Stimulated activated CD4-positive, alpha-beta T cell treated with anti-CD3 and anti-CD28 coated beads, Interleukin-2, amount 100 ng/mL, for 24 hours (primary cell): ENCODE measurements around the gene RXRG.

Experiments
- DNase-seq, 2 donors: peaks; one replicate each; pipeline ENCODE4 v3.0.0-alpha.2; 2020

Gene RXRG

DNA sequence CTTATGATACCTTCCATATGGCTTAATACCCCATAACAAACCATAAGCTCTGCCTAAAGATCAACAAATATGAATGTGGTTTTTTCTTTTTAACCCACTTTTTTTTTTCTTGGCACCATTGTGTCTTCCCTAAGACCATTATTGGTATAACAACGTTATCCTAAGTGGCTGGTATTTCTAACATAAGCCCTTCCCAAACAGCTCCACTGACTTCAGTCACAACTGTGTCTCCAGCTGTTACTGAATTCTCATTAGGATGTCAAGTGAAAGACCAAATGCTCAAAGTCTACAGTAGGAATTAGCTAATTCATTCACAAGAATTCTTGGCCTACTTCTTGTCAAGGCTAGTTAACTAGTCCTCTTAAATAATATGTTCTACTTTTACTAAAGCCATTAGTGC is 4.2 kb upstream of the RXRG start:
- no peak for DNase-seq

DNA sequence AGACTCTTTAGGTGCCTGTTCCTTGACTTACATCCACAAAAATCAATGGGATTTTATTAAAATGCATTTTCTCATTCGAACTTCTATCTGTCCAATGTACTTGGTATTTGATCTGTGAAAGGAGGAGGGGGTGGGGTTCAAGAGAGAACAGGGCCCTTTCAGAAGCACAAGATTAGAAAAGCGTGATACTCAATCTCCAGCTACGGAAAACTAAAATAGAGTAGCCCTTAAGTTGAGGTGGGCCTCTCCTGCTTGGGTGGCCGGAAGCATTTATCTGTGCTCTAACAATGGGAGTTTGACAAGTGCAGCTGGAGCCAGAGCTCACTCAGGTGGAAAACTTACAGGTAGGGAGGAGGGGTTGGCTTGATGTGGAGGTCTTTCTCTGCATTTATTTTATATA is 462 bp upstream of the RXRG start:
- no peak for DNase-seq

DNA sequence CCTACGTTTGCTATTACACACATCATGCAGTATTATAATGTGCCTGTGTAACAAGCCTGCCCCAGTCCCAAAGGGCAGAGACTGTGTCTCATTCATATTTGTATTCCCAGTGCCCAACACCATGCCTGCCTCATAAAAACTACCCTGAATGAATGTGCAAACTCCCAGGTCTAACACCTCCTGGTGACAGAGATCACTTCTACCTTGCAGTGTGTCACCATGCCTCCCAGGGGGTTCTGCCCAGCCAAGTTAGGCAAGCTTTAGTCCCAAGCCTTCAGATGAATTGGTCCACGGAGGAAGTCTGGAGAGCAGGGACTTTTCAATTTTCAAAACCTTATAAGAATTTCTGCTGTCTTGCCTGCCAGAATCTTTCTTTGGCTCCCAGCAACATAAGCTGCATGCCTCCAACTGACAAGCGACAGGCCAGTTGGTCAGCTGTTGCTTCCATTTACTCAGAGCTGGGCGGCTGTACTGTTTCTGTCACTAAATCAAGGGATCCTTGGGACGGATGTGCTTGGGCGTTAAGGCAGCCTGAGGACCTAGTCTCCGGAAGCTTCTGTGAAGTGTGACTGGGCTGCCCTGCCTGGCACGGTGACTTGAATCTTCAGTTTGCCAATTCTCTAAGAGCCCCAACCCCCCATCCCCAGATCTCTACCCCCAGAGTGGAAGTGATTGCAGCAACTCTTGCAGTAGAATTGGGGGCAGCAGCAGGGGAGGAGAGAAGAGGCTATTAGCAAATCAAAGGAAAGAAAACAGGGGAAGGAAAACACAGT is 1.2 kb downstream of the RXRG start:
- DNase-seq: no peak

DNA sequence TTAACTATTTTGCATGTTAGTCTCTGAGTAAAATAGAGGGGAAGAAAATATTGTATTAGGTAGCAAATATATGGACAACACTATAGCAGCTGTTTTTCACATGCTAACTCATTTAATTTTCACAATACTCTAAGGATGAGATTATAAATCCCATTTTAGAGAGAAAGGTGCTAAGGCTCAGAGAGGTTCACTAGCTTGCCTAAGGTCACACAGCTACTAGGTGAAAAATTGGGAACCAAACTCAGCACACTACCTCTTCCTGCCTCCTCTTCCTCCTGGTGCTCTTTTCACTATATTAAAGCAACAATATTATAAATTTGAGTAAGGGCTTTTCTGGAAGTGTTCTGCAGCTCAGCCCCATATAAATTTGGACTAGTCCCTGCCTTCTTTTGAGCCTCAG is 2.3 kb downstream of the RXRG start:
- DNase-seq: no peak

DNA sequence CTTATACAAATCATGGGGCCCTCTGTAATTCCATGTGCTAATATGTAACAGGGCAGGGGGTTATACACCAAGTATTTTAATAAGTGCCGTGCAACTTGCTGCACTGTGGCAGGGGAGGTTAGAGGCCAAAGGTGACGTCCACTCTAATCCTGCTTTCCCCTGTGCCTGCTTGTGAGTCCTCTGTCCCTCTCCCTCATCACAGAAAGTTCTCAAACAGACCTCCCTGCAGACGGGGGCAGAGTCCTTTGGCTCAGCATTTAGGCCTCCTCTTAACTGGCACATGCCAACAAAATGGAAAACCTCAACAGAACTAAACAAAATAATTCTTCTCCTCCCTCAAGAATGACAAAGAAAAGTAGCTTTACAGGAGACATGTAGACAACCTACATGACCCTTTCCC is 2.9 kb downstream of the RXRG start:
- no peak for DNase-seq

DNA sequence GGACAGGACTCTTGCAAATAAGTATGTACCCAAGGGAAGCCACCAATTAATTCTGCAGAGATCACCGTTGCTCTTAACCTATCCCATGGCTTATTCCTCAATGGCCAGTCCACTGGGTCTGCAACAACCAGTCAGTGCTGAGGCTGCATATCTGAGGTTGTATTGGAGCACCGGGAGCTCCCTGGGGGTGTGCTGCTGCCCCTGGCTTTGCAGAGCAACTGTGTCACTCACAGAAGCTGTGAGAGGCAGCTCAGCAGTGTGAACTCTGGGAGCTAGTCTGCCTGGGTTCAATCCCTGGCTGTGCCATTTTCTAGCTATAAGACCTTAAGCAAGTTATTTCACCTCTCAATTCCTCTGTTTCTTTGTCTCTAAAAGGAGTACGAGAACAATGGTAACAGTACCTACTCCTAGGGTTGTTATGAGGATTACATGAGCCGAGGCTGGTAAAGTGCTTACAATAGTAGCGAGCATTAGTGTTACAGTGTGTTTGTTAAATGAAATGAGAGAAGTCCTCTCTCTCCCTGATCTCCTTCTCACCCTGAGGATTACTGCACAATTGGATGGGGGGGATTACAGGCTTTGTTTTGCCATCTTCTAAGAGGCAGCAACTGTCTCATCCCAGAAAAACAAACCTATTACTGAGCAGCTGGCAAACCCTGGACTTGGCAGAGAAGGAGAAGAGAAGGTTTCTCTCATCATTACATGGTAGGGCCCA is 3.6 kb downstream of the RXRG start:
- DNase-seq: no peak

DNA sequence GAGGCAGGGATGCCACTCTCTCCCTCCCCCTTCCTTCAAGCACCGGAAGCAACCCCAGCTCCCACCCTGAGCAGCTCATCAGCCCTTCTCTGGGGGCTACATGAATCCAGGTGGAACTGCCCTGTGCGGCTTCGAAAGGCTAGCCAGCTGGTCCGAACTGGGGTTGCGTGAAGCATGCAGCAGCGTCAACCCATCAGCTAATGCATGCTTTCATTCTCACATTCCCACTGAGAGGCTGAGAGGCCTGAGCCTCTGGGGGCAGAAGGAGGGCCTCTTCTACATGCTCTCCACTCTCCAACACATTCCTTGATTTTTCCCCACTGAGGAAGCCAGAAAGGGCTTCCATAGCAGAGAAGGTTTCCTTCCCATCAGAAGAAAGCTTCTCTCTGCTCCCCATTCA is 5.6 kb downstream of the RXRG start:
- DNase-seq: no peak

DNA sequence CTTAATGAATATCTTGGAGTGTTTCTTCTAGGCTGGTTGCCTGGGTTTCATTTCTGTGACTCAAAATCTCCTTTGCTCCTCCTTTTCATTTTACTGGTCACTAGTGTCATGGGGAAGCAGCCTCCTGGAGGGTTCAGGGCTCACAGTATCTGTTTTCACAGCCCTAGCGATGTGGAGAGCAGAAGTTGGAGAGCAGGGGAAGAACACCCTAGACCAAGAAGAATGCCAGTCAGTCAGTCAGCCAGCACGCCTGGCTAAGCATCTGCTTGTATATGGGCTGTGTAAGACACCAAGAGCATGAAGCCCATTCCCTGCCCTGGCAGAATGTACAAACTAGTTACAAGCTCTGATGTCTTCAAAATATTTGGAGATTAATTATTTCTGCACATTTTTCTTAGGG is 7.9 kb downstream of the RXRG start:
- DNase-seq: no peak

DNA sequence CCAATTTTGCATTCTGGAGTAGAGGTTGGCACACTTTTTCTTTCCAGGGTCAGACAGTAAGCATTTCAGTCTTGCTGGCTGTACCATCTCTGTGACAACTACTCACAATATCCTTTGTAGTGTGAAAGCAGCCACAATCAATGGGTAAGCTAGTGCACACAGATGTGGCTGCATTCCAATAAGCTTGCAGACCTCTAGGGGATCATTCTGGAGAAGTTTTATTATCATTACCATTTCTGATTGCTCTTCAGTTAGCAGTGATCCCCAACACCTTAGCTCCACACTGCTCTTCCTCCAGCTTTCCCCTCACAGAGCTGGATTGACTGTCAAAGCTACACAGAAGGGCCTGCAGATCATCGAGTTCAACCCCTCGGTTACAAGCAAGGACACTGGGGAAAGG is 9.1 kb downstream of the RXRG start:
- DNase-seq: no peak

DNA sequence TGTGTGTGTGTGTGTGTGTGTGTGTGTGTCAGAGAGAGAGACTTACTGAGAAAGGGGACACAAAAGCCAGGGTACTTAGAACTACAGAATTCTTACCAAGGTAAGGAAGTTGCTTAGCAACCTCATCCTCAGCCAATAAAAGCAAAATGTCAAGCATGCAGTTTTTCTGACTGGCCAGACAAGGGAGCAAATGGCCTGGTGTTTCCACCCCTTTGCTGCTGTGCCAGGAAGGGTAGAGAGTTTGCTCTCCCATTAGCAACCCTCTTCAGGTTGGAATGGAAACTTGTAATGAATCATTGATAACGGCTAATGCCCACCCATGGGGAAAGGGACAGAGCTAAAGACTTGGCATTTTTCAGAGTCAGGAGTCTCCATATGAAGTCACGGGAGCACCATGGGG is 10.6 kb downstream of the RXRG start:
- no peak for DNase-seq

DNA sequence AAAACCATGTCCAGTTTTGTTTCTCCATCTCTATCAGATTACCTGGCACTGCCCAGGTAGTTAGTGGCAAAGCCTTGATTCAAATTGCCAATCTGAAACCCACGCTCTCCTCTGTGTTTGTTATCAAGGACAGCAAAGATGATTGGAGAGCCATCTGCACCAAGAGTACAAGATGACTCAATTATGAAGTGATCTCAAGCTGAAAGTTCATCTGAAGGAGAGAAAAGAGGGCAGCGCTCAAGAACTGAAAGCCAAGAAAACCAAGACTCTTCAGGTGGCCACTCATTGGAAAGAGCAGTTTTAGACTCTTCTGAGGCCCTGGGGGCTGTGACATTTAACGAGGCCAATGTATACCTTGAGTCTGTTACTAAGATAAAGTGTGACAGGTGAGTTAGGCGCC is 13.8 kb downstream of the RXRG start:
- DNase-seq: no peak

DNA sequence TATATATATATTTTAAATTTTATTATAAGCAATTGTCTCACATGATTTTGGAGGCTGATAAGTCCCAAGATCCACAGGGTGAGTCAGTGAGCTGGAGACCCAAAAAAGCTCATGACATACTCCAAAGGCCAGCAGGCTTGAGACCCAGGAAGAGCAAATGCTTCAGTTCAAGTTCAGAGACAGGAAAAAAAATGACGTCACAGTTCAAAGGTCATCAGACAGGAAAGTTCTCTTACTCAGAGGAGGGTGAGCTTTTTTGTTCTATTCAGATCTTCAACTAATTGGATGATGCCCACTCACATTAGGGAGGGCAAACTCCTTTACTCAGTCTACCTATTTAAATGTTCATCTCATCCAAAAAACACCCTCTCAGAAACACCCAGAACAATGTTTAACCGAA is 18.2 kb downstream of the RXRG start:
- no peak for DNase-seq

DNA sequence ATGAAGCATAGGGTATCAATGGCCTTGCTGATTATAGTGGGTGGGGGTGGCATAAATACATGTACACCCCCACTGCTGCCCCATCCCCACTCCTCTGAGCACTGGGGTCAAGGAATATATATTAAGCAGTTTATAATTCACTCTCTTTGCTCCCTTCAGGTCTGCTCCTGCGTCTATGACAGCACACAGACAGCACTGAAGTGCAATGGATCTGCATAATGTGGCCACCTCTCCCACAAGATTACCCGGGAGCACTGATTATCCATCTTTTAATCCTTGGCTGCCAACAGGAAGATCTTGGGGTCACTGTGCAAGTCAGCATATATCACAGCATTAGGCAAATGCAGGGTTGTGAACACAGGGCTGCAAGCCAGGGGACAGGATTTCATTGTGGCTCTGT is 19.3 kb downstream of the RXRG start:
- no peak for DNase-seq

DNA sequence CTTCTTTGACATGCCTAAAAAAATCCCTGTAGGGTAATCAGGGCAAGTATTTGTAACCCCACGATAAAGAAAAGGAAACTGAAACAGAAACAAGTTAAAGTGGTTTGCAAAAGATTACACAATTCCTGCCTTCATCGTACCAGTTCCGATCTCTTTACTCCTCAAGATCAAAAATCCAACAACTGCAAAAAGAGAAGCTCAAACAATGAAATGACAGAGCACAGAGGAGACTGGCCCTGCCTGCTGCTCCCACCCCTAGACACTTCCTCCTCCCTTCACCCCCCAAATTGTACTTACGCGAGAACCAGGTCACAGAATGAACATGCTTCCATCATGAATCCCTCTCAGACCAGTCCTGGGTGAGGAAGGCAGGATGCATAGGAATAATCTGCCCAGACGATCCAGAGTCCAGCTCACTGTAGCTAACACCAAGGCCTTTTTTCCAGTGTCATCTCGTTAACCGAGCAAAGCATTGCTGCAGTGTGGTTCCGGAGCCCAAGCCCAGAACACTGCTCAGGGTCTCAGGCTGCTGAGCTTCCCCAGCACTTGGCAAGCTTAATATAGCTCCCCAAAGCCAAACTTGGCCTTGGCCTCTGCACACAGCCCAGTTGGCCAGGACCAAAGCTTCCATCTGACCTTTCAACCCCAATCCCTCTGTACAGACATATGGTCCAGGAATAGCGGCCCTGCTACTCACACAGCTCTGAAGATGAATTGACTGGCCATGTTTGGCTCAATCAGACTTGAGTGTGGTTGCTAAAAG is 20.3 kb downstream of the RXRG start:
- DNase-seq: no peak

DNA sequence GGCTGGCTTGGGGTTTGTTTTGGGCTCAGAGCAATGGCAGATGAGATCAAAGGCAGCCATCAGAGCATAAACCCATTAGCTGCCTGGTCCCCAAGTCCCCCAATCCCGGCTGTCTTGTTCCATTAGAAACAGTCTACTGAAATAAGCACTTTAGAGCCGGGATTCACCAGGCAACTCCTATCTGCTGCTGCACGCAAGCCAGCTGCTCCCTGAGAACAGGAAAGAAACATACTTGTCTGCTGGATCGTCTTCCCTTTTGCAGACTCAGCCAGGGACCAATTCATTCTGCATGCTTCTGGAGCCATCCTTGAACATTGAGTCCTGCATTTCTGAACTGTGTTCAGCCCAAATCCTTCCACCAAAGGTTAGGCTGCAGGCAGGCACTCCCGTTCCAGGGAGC is 21.8 kb downstream of the RXRG start:
- no peak for DNase-seq

DNA sequence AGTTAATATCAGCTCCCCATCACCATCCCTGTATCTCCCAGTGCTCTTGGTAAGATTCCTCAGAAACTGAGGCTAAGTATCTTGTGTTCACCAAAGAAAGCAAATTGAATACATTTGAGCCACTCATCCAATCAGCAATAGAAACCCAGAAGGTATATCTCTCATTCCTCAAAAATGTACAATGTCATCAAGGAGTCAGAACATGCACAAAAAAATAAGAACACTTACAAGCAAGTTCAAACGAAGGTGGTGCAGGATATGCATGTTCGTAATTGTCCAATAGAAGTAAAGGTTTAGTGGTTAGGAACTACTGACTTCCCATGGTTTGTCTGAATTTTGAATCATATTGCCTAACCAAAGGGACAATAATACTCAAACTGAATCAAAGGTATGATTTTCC is 24.3 kb downstream of the RXRG start:
- DNase-seq: no peak

DNA sequence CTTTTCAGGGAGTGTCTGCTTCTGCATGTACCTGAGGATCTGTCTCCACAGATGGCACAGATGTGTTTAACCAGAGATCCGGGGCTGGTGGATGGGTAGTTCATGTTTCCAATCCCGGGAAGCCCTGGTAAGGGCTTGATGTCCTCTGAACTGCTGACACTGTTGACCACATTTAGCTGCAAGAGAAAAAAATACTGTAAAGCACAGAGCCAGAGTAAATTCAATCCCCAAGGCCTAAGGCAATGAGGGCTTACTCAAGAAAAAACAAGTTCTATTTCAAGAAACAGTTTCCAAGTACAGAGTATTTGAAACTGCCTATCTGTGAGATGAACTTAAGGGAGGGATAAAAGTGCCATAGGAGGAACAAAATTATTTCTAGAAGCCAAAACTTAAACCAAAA is 25.1 kb downstream of the RXRG start:
- no peak for DNase-seq

DNA sequence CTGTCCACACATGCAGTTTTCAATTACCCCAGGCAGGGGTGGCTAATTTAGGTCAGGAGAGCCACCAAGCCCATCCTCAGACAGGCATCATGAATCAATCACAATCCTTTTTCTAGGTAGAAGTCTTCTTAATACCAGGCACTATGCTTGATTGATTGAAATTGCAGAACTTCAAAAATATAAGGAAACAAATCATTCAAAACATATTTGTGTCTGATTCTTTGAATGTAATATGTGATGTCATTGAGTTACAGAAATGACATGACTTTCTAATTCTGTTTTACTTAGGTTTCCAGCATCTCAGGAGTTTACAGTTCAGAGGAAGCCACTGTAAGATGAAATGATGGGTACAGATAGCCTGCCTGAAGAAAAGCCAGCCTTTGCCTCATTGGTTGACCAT is 26.7 kb downstream of the RXRG start:
- no peak for DNase-seq

DNA sequence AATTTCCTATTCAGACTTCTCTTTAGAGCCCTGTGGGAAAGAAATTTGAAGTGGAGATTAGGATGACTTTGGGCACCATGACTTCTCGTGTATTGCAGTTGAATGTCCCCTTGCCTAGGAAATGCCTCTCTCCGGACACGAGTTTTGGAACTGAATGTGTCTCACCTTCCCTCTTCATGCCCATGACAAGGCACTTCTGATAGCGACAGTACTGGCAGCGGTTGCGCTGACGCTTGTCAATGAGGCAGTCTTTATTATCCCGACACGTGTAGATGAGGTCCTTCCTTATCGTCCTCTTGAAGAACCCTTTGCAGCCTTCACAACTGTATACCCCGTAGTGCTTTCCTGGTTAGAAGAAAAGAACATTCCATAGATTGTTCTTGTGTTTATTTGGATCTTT is 28.1 kb downstream of the RXRG start:
- no peak for DNase-seq

DNA sequence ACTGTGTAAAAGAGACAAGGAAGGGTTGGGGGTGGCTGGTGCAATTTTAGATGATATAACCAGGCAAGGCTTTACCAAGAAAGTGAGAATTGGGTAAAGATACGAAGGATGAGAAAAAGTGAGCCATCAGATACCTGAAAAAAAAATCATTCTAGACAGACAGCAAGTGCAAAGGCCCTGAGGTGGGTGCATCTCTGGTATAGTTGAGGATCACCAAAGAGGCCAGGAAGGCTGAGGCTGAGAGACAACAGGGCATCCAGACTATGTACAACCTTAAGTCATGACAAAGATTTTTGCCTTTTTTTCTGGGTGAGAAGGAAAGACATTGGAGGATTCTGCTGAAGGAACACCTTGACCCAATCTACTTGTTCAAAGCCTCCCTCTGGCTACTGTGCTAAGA is 29.9 kb downstream of the RXRG start:
- DNase-seq: no peak

DNA sequence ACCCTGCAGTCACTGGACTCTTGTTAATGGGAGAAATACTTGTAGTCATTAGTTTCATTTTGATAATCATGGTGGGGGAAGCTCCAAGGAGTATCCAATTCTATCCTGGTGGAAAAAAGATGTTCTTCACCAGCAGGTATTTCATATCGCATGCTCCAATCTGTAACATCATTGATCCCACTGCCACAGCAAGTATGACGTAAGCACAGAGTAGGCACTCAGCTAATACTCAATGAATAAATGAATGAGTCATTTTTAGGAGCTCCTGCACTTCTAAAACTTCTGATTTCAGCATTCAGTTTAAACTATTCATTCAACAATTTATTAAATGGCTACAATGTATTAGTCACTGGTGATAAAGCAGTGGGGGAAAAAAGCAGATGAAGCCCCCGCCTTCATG is 30.3 kb downstream of the RXRG start:
- DNase-seq: no peak

DNA sequence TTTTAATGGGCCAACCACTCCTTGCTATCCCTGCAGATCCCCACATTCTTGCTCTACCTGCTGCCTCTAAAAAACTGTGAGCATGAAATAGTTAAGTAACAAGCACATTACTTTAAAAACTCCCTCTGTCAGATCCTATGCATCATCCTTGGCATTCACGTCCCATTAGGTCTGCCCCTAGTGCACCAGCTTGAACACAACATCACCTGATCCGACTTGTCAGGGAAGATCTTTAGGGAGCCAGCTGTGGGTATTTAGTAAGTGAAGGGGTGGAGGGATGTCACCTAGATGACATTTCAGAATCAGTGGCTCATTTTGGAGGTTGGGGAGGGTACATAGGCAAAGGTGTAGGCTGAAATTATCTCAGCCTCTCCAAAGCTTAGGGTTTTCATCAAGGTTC is 33.5 kb downstream of the RXRG start:
- DNase-seq: no peak

DNA sequence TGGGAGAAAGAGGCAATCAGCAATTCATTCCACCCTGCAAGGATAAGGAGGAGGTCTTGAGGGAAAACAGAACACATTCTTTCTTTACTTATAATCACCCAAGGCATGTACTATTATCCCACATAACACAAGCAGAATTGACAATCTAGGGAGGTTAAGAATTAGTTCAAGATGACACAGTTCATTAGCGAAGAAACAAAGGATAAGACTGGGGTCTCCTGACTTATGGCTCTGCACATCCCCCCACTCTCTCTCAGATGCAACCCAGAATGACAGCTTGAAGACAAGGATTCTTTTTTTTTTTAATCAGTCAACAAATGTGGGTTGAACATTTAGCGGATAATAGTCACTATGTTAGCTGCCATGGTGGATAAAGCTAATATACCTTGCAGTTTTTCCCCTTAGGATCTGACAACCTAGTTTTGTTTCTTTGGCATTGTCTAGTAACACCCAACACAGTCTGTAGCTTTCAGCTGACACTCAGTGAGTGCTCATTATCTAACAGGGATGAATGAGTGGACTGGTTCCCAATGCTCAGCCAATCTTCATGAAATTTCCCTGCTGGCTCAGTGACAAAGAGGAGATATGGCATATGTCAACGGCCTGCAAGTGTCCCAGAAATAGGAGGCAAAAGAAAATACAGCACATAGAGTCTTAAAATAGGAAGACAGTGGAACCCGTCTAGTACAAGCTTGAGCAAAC is 35.1 kb downstream of the RXRG start:
- no peak for DNase-seq

DNA sequence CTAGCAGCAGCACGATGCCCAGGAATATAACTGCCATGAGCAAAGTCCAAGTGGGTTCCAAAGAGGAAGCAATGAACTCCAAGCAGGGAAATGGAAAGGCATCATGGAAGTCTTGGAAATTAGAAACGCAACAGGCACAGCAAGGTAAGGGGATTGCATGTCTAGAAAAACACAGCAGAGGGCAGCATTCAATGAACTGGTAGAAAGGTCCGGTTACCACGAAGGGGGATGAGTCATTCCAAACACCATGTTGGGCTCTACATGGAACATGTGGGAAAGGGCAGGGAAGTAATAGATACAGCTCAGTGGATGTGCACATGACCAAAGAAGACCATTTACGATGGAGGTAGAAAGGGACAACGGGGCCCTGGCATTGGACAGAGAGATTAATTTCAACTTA is 36.4 kb downstream of the RXRG start:
- no peak for DNase-seq
